CD4-positive, CD25-positive, alpha-beta regulatory T cell (primary cell): ENCODE data around the gene ZNF385A. TPM values are rescaled to one million over a fixed set of nuclear protein-coding genes. Genes with fewer than 3 reads are reported as not detected.

Experiments used
- ATAC-seq, 2 donors: fragments of 150-1000 bp; cut with Tn5 transposase; one replicate each; pipeline ENCODE4 v1.10.0; 2021; ENCODE audit warnings: low read depth in 2 of 2, moderate number of reproducible peaks in 2 of 2, moderate library complexity in 1 of 2
- DNase-seq, 3 donors: peaks; one replicate each; pipeline versions ENCODE4 v3.0.0 to v3.0.0-alpha.2; 2012 to 2022; ENCODE audit warnings: mixed read lengths in 1 of 3
- H3K27ac ChIP-seq: one replicate; pipeline ENCODE4 v1.7.0; 2013; ENCODE audit warnings: mild to moderate bottlenecking, low read length; ENCODE audit not compliant: insufficient read depth, poor library complexity, severe bottlenecking
- H3K27me3 ChIP-seq: one replicate; pipeline ENCODE4 v1.7.0; 2013; ENCODE audit warnings: low read length; ENCODE audit not compliant: control insufficient read depth, insufficient read depth
- H3K36me3 ChIP-seq: one replicate; pipeline ENCODE4 v1.7.0; 2013; ENCODE audit warnings: mild to moderate bottlenecking, low read length, moderate library complexity; ENCODE audit not compliant: control insufficient read depth, insufficient read depth
- H3K4me1 ChIP-seq: 2 replicates; pipeline ENCODE4 v1.7.0; 2013; ENCODE audit warnings: mild to moderate bottlenecking, low read length; ENCODE audit not compliant: insufficient read depth, control insufficient read depth, poor library complexity, severe bottlenecking
- H3K4me3 ChIP-seq: one replicate; pipeline ENCODE4 v1.7.0; 2013; ENCODE audit warnings: low read depth, mild to moderate bottlenecking, low read length, moderate library complexity
- H3K9me3 ChIP-seq, 2 experiments: 1 replicate in 1 of 2; 2 replicates in 1 of 2; pipeline ENCODE4 v1.7.0; 2013; ENCODE audit warnings: low read length in 2 of 2, mild to moderate bottlenecking in 1 of 2, moderate library complexity in 1 of 2; ENCODE audit not compliant: control insufficient read depth in 2 of 2
- H3K27ac Mint-ChIP-seq, 3 donors: one replicate each; pipeline ENCODE4 v1.8.0; 2020 to 2022; ENCODE audit warnings: mild to moderate bottlenecking in 3 of 3, mixed read lengths in 3 of 3, moderate library complexity in 2 of 3
- H3K27me3 Mint-ChIP-seq: one replicate; pipeline ENCODE4 v1.8.0; 2022; ENCODE audit warnings: mild to moderate bottlenecking, mixed read lengths
- H3K36me3 Mint-ChIP-seq: one replicate; pipeline ENCODE4 v1.8.0; 2020; ENCODE audit warnings: mixed read lengths
- H3K4me1 Mint-ChIP-seq, 4 donors: one replicate each; pipeline ENCODE4 v1.8.0; 2020 to 2022; ENCODE audit warnings: mixed read lengths in 4 of 4, mild to moderate bottlenecking in 1 of 4
- H3K4me3 Mint-ChIP-seq, 4 donors: one replicate each; pipeline ENCODE4 v1.8.0; 2020 to 2022; ENCODE audit warnings: mild to moderate bottlenecking in 4 of 4, mixed read lengths in 4 of 4, moderate library complexity in 3 of 4
- H3K9me3 Mint-ChIP-seq, 7 donors: one replicate each; pipeline ENCODE4 v1.8.0; 2020 to 2022; ENCODE audit warnings: mixed read lengths in 7 of 7, mild to moderate bottlenecking in 3 of 7, moderate library complexity in 2 of 7
- polyA plus RNA-seq, 4 donors: library from polyadenylated mRNA; unstranded; fragments of 300-500 nt; fragmentation: Illumina TruSeq; gene quantifications; one replicate each; pipeline ENCODE4 v1.2.3, GENCODE V29; 2021
- total RNA-seq: library from RNA; stranded (reverse); gene quantifications from one replicate; pipeline ENCODE4 v1.2.3, GENCODE V29; 2022

ZNF385A gene
- total and polyA plus RNA-seq, 5 donors from 2014 or later: 0.14 to 0.86 (median 0.17) TPM; not detected in 2

GRCh38 chr12:54379398-54380201, 4.9 kb downstream of the ZNF385A start:
- no peaks in the 10 kb centered on the region for H3K9me3 Mint-ChIP-seq
- peaks cover 4% of the 10 kb centered on the region for H3K27me3 Mint-ChIP-seq
- ATAC-seq (peak; percentile 88 to 93), DNase-seq (peak; percentile 79 to 83 (median 83))
- Histone ChIP-seq H3K4me3 (no peak overlapping the region), H3K9me3 (no peaks in the 10 kb centered on the region), H3K36me3 (no peaks in the 10 kb centered on the region), H3K4me1 (peaks cover 4% of the 10 kb centered on the region), H3K27me3 (no peaks in the 10 kb centered on the region), H3K27ac (no peak overlapping the region)
- no peak overlapping the region for H3K27ac Mint-ChIP-seq
- H3K4me3 Mint-ChIP-seq: peak overlapping the region in 2 of 4 donors; percentile 69 to 78
- peaks cover 0 to 11% (median 4%) of the 10 kb centered on the region in 4 donors for H3K4me1 Mint-ChIP-seq
- no peaks in the 10 kb centered on the region for H3K36me3 Mint-ChIP-seq

GRCh38 chr12:54378796-54379397, 5.6 kb downstream of the ZNF385A start:
- no peaks in the 10 kb centered on the region for H3K9me3 ChIP-seq
- H3K4me3 ChIP-seq: no peak overlapping the region
- H3K27me3 ChIP-seq: no peaks in the 10 kb centered on the region
- Mint-ChIP-seq H3K4me3 (peak overlapping the region in 2 of 4 donors; percentile 69 to 78), H3K36me3 (no peaks in the 10 kb centered on the region), H3K27ac (no peak overlapping the region), H3K27me3 (peaks cover 4% of the 10 kb centered on the region), H3K4me1 (peaks cover 0 to 11% (median 4%) of the 10 kb centered on the region in 4 donors), H3K9me3 (no peaks in the 10 kb centered on the region)
- no peak overlapping the region for H3K27ac ChIP-seq
- H3K36me3 ChIP-seq: no peaks in the 10 kb centered on the region
- H3K4me1 ChIP-seq: peaks cover 4% of the 10 kb centered on the region
- no peak for DNase-seq
- ATAC-seq: no peak

DNA sequence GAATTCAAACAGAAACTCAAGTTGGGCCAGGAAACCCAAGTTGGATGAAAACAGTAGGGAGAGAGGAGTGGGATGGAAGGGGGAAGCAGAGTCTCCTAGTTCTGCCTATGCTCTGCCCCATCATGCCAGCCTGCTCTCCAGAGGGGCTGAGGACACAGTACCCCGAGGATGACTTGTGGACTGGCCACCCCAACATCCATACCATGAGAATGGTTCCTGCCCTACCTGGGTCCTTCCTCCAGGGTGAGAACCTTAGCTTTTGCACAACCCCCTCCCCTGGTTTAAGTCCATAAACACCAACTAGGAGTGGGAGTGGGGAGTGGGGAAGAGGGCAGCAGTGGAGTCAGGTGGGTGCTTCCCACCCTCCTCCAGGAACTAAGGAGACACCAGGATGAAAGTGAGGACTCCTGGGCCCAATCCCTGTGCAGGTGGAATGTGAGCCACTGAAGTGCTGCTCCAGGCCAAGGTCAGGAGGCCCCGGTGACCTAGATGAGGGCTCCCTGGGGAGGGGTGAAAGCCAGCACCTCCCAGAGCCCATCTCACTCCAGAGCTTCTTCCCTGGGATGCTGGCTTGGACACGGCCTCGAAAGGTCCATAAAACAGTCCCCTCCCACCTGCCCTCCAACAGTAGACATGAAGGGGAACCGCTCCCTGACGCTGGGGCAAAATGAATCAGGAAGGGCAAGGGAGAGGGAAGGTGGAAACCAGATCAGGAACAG, 6.6 kb downstream of the ZNF385A start:
- Histone ChIP-seq H3K4me1 (peaks cover 4% of the 10 kb centered on the region), H3K9me3 (no peaks in the 10 kb centered on the region), H3K4me3 (no peak overlapping the region), H3K27me3 (no peaks in the 10 kb centered on the region), H3K27ac (no peak overlapping the region), H3K36me3 (no peaks in the 10 kb centered on the region)
- H3K9me3 Mint-ChIP-seq: no peaks in the 10 kb centered on the region
- DNase-seq (no peak), ATAC-seq (no peak)
- no peak overlapping the region for H3K27ac Mint-ChIP-seq
- H3K4me1 Mint-ChIP-seq: peaks cover 0 to 11% (median 4%) of the 10 kb centered on the region in 4 donors
- no peak overlapping the region for H3K4me3 Mint-ChIP-seq
- no peaks in the 10 kb centered on the region for H3K36me3 Mint-ChIP-seq
- H3K27me3 Mint-ChIP-seq: peaks cover 4% of the 10 kb centered on the region

- H3K36me3 ChIP-seq: no peaks in the 10 kb centered on the region
These were observed 7.5 kb downstream of the ZNF385A start for GRCh38 chr12:54377007-54377406.

DNA sequence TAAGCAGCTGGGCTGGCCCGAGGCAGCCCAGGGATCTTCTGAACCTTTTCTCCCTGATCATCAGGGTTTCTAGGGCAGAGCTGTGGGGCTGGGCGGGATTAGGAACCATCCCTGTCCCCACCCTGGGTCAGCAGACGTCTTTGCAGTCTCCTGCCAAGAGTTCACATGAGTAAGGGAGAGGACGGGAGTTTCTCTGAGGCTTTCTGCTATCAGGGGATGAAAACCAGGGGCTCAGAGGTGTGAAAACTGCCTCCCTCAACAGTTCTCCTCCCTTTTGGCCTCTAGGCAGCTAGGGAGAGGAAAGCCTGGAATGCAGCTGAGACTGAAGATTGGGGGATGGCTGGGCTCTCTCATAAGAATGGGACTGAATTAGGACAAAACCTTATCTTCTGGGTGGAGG, 7.9 kb downstream of the ZNF385A start:
- no peaks in the 10 kb centered on the region for H3K9me3 ChIP-seq
- H3K36me3 ChIP-seq: no peaks in the 10 kb centered on the region
- ATAC-seq (no peak), DNase-seq (no peak)
- no peaks in the 10 kb centered on the region for H3K36me3 Mint-ChIP-seq
- H3K9me3 Mint-ChIP-seq: no peaks in the 10 kb centered on the region
- no peaks in the 10 kb centered on the region for H3K27me3 ChIP-seq
- peak overlapping the region in 1 of 3 donors; percentile 36 for H3K27ac Mint-ChIP-seq
- no peak overlapping the region for H3K27ac ChIP-seq
- H3K4me3 Mint-ChIP-seq: no peak overlapping the region
- peaks cover 0 to 18% (median 6%) of the 10 kb centered on the region in 4 donors for H3K4me1 Mint-ChIP-seq
- H3K4me3 ChIP-seq: no peak overlapping the region
- H3K27me3 Mint-ChIP-seq: peaks cover 3% of the 10 kb centered on the region
- peaks cover 4% of the 10 kb centered on the region for H3K4me1 ChIP-seq

More at GRCh38 chr12:54377007-54377406, 7.5 kb downstream of the ZNF385A start:
- Mint-ChIP-seq H3K27ac (peak overlapping the region in 1 of 3 donors; percentile 36), H3K27me3 (peaks cover 4% of the 10 kb centered on the region), H3K9me3 (no peaks in the 10 kb centered on the region), H3K4me1 (peaks cover 0 to 15% (median 4%) of the 10 kb centered on the region in 4 donors), H3K36me3 (no peaks in the 10 kb centered on the region), H3K4me3 (no peak overlapping the region)
- no peaks in the 10 kb centered on the region for H3K9me3 ChIP-seq
- H3K27me3 ChIP-seq: no peaks in the 10 kb centered on the region
- H3K27ac ChIP-seq: no peak overlapping the region
- H3K4me3 ChIP-seq: no peak overlapping the region
- ATAC-seq: no peak
- H3K4me1 ChIP-seq: peaks cover 4% of the 10 kb centered on the region
- no peak for DNase-seq

DNA sequence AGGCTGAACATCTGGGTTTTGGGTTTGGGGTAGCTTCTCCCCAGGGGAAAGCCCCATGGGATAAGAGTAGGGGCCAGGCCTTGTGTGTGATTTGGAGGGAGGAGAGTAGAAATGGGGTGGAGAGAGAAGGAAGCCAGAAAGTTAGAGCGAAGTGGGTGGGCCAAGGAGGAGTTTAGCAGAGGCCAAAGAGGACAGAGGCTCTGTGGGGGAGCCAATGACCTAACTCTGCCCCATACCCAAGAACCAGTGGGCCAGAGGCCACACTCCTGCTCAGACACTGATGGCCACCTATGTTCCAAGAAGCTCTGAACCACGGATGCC, 9.3 kb downstream of the ZNF385A start:
- no peaks in the 10 kb centered on the region for H3K27me3 ChIP-seq
- no peaks in the 10 kb centered on the region for H3K36me3 ChIP-seq
- peaks cover 4% of the 10 kb centered on the region for H3K4me1 ChIP-seq
- H3K9me3 ChIP-seq: no peaks in the 10 kb centered on the region
- Mint-ChIP-seq H3K27ac (no peak overlapping the region), H3K27me3 (no peaks in the 10 kb centered on the region), H3K4me1 (peaks cover 0 to 18% (median 6%) of the 10 kb centered on the region in 4 donors), H3K9me3 (no peaks in the 10 kb centered on the region), H3K36me3 (no peaks in the 10 kb centered on the region), H3K4me3 (no peak overlapping the region)
- DNase-seq (no peak), ATAC-seq (no peak)
- no peak overlapping the region for H3K27ac ChIP-seq
- no peak overlapping the region for H3K4me3 ChIP-seq

DNA sequence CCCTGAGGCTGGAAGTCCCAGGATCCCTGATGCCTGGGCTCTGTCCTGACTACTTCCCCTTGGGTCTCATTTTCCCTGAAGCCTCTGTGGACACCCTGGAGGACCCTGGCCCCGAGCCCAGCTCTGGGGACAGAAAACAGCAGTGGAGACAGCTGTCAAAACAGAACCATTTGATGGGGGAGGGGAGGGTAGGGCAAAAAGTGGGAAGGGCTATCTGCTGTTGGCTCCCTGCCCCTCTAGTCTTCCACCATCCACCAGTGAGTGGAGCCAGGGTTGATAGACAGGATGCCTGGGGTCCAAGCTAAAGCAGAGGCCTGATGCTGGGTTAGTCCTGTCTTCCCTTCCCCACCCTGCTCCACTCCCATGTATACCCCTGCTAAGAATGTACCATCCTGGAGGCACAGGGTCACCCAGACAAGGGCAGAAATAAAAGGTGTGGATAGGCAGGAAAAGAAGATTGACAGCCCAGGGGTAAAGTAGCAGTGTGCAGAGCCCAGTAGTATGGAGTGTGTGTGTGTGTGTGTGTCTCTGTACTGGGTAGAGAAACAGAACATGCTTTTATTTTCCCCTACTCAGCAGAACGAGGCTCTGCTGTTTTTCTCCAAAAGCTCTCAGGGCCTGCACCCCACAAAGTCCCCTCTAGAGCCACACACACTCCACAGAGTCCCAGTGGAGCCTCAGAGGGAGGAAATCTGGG, 9.8 kb downstream of the ZNF385A start:
- Histone ChIP-seq H3K9me3 (no peaks in the 10 kb centered on the region), H3K4me1 (peaks cover 4% of the 10 kb centered on the region), H3K4me3 (no peak overlapping the region), H3K36me3 (no peaks in the 10 kb centered on the region), H3K27ac (no peak overlapping the region), H3K27me3 (no peaks in the 10 kb centered on the region)
- H3K36me3 Mint-ChIP-seq: no peaks in the 10 kb centered on the region
- ATAC-seq (no peak), DNase-seq (no peak)
- no peak overlapping the region for H3K4me3 Mint-ChIP-seq
- H3K9me3 Mint-ChIP-seq: no peaks in the 10 kb centered on the region
- no peaks in the 10 kb centered on the region for H3K27me3 Mint-ChIP-seq
- H3K4me1 Mint-ChIP-seq: peaks cover 0 to 16% (median 4%) of the 10 kb centered on the region in 4 donors
- no peak overlapping the region for H3K27ac Mint-ChIP-seq
